IMR-90 (cell line): Measurements from ENCODE around the gene TGFB2. TPM values are rescaled to one million over a fixed set of nuclear protein-coding genes. Genes with fewer than 3 reads are reported as not detected.
A peak's percentile ranks its signal among the peaks of the same experiment; 100 is the strongest.

Source experiments
- ATAC-seq: fragments of 200-7000 bp; cut with Tn5 transposase; 2 replicates; pipeline ENCODE4 v1.9.1; 2020; ENCODE audit warnings: low read depth, mild to moderate bottlenecking, moderate library complexity
- BruUV-seq: library from RNA; stranded (reverse); fragments of 400-500 nt; replicated peaks from 2 replicates; lab custom pipeline; 2021; lab: Mats Ljungman, UMichigan
- CTCF ChIA-PET: fragments of 300-600 bp; formaldehyde crosslinking; extraction: SDS; loops from one replicate; lab custom pipeline; 2021; ENCODE audit warnings: antibody characterized with exemption; lab: Yijun Ruan, JAX
- POLR2A ChIA-PET: fragments of 300-600 bp; sonication (Branson Sonifier 250); formaldehyde crosslinking; loops from one replicate; lab custom pipeline; 2022; ENCODE audit warnings: antibody characterized with exemption; ENCODE audit not compliant: unreplicated experiment; lab: Charles Lee
- DNase-seq: peaks from one replicate; pipeline ENCODE4 v3.0.0; 2013
- H2AFZ ChIP-seq: replicated peaks from 2 replicates; pipeline ENCODE3; 2013; ENCODE audit warnings: low read length, mild to moderate bottlenecking; ENCODE audit not compliant: poor library complexity
- H2AK5ac ChIP-seq: 2 replicates; pipeline ENCODE4 v1.6.1; 2013; ENCODE audit warnings: low read depth, low read length, inconsistent platforms
- H2AK9ac ChIP-seq: replicated peaks from 2 replicates; pipeline ENCODE3; 2013; ENCODE audit warnings: mild to moderate bottlenecking, low read depth, low read length, moderate library complexity; ENCODE audit not compliant: poor library complexity
- H2BK120ac ChIP-seq: 2 replicates; pipeline ENCODE4 v1.6.1; 2013; ENCODE audit warnings: low read depth, low read length, inconsistent platforms
- H2BK15ac ChIP-seq: 3 replicates; pipeline ENCODE4 v1.6.1; 2013; ENCODE audit warnings: low read depth, low read length, inconsistent platforms
- H2BK20ac ChIP-seq: 2 replicates; pipeline ENCODE4 v1.6.1; 2013; ENCODE audit warnings: low read depth, mild to moderate bottlenecking, inconsistent platforms, low read length, moderate library complexity
- H2BK5ac ChIP-seq: 2 replicates; pipeline ENCODE4 v1.6.1; 2013; ENCODE audit warnings: mild to moderate bottlenecking, low read depth, low read length, inconsistent platforms; ENCODE audit not compliant: poor library complexity, severe bottlenecking
- H3K14ac ChIP-seq: replicated peaks from 2 replicates; pipeline ENCODE4 v1.6.1; 2013; ENCODE audit warnings: low read depth, low read length, inconsistent platforms
- H3K18ac ChIP-seq: 2 replicates; pipeline ENCODE4 v1.6.1; 2013; ENCODE audit warnings: low read depth, low read length, control low read depth
- H3K23ac ChIP-seq: 2 replicates; pipeline ENCODE4 v1.6.1; 2013; ENCODE audit warnings: low read depth, low read length, inconsistent platforms
- H3K27ac ChIP-seq: 2 replicates; pipeline ENCODE4 v1.5.1; 2013; ENCODE audit warnings: mild to moderate bottlenecking, control low read depth, low read length; ENCODE audit not compliant: insufficient read depth
- H3K27me3 ChIP-seq: 2 replicates; pipeline ENCODE4 v1.6.1; 2013; ENCODE audit warnings: low read length; ENCODE audit not compliant: control insufficient read depth, insufficient read depth
- H3K36me3 ChIP-seq: 2 replicates; pipeline ENCODE4 v1.6.1; 2013; ENCODE audit warnings: low read length, mixed read lengths; ENCODE audit not compliant: control insufficient read depth, insufficient read depth
- H3K4ac ChIP-seq: 2 replicates; pipeline ENCODE4 v1.6.1; 2013; ENCODE audit warnings: low read depth, low read length, inconsistent platforms
- H3K4me1 ChIP-seq: 2 replicates; pipeline ENCODE4 v1.6.1; 2013; ENCODE audit warnings: low read length, mixed read lengths; ENCODE audit not compliant: control insufficient read depth, insufficient read depth
- H3K4me2 ChIP-seq: 2 replicates; pipeline ENCODE4 v1.6.1; 2013; ENCODE audit warnings: low read depth, mild to moderate bottlenecking, control low read depth, low read length, moderate library complexity
- H3K4me3 ChIP-seq: 2 replicates; pipeline ENCODE4 v1.5.1; 2013; ENCODE audit warnings: low read depth, mild to moderate bottlenecking, control low read depth, low read length, moderate library complexity; ENCODE audit not compliant: insufficient read depth
- H3K56ac ChIP-seq: 2 replicates; pipeline ENCODE4 v1.6.1; 2013; ENCODE audit warnings: low read length, inconsistent platforms; ENCODE audit not compliant: insufficient read depth; ENCODE audit errors: extremely low read depth
- H3K79me1 ChIP-seq, 2 experiments: 2 replicates each; pipeline ENCODE4 v1.6.1; 2013; ENCODE audit warnings: low read length in 2 of 2, inconsistent platforms in 1 of 2, low read depth in 1 of 2
- H3K9ac ChIP-seq: 2 replicates; pipeline ENCODE4 v1.6.1; 2013; ENCODE audit warnings: low read depth, low read length, control low read depth
- H3K9me1 ChIP-seq: 2 replicates; pipeline ENCODE4 v1.6.1; 2013; ENCODE audit warnings: low read length, inconsistent platforms; ENCODE audit not compliant: insufficient read depth
- H3K9me3 ChIP-seq: 2 replicates; pipeline ENCODE4 v1.6.1; 2013; ENCODE audit warnings: low read length; ENCODE audit not compliant: control insufficient read depth, insufficient read depth
- H4K20me1 ChIP-seq: 2 replicates; pipeline ENCODE4 v1.6.1; 2013; ENCODE audit warnings: low read length, inconsistent platforms; ENCODE audit not compliant: insufficient read depth
- H4K5ac ChIP-seq: 2 replicates; pipeline ENCODE4 v1.6.1; 2013; ENCODE audit warnings: mild to moderate bottlenecking, low read depth, low read length, control low read depth
- H4K8ac ChIP-seq, 2 experiments: 2 replicates each; pipeline ENCODE4 v1.6.1; 2013; ENCODE audit warnings: low read depth in 2 of 2, low read length in 2 of 2, control low read depth in 1 of 2, inconsistent platforms in 1 of 2
- H4K91ac ChIP-seq: 2 replicates; pipeline ENCODE4 v1.6.1; 2013; ENCODE audit warnings: low read depth, low read length, inconsistent platforms; ENCODE audit not compliant: insufficient read depth
- CEBPB ChIP-seq: IDR thresholded peaks from 2 replicates; pipeline ENCODE4 v1.6.1; 2012; ENCODE audit warnings: low read depth, low read length, improper control_type of control experiment
- WGBS, 2 experiments: methylation state at CpG; one replicate each; pipeline versions ENCODE4 v1.1.5 to v1.1.7; 2013; ENCODE audit warnings: missing lambda C conversion rate in 2 of 2; ENCODE audit not compliant: insufficient read length in 1 of 2; ENCODE audit errors: extremely low coverage in 2 of 2; 5-methylcytosine and 5-hydroxymethylcytosine counted together
- dilution Hi-C: fragments of 300-500 bp; cut with HindIII; formaldehyde crosslinking; loops from one replicate; pipeline ENCODE4 v1.14.3; 2018; ENCODE audit warnings: low sequenced_read_pairs; ENCODE audit not compliant: unreplicated experiment
- in situ Hi-C: fragments of 300-500 bp; cut with MboI; formaldehyde crosslinking; loops from 3 replicates; pipeline ENCODE4 v1.14.3; 2019; ENCODE audit warnings: low sequenced_read_pairs, inconsistent platforms, mixed read lengths
- intact Hi-C: fragments of 100-400 bp; cut with micrococcal nuclease; formaldehyde crosslinking; loops from 2 replicates; pipeline ENCODE4 v1.10.0; 2022
- polyA plus RNA-seq, 3 experiments: library from polyadenylated mRNA; depleted of rRNA; stranded (reverse); fragments of >200 nt; gene quantifications; 2 replicates each; pipeline ENCODE4 v1.2.3, GENCODE V29; 2012; ENCODE audit warnings: low replicate concordance in 1 of 3
- total RNA-seq: library from RNA; depleted of rRNA; stranded (reverse); fragments of >200 nt; gene quantifications from 2 replicates; pipeline ENCODE4 v1.2.3, GENCODE V29; 2012
- TF ChIP-seq, protein P1 (sequence below): fragments of 150-350 bp; IDR thresholded peaks from 2 replicates; pipeline ENCODE4 v1.6.1; 2017; ENCODE audit warnings: mild to moderate bottlenecking, antibody characterized with exemption, low read length, low read depth

TGFB2 gene
- total and polyA plus RNA-seq, 2 of the 4 experiments (the other 2 are of a cell fraction), result 3.7 to 3.8 TPM

GRCh38 chr1:218371927-218372672 is 27.0 kb downstream of the TGFB2 start:
- Histone ChIP-seq H4K91ac (peak overlapping the region; percentile 44), H3K9ac (no peak overlapping the region), H3K4me3 (no peak overlapping the region), H2BK5ac (no peak overlapping the region), H2BK20ac (peak overlapping the region; percentile 22), H2AFZ (no peak overlapping the region), H3K9me3 (no peaks in the 10 kb centered on the region), H3K4ac (peak overlapping the region; percentile 55; the same call in 1 of the 2 replicates), H2BK120ac (peak overlapping the region; percentile 23), H3K27ac (peak overlapping the region; percentile 22; the same call in 1 of the 2 replicates), H3K4me2 (no peak overlapping the region), H3K27me3 (no peaks in the 10 kb centered on the region), H2AK5ac (peak overlapping the region; percentile 29; the same call in 1 of the 2 replicates), H3K79me1 (peaks cover 15 to 16% of the 10 kb centered on the region in 2 experiments; a peak in 3 of 4 replicates), H2AK9ac (no peak overlapping the region), H2BK15ac (peak overlapping the region; percentile 36; the same call in 1 of the 3 replicates), H4K20me1 (peaks cover 4% of the 10 kb centered on the region), H4K8ac (peak overlapping the region; percentile 26 to 57; a peak in 3 of 4 replicates), H3K9me1 (peaks cover 15% of the 10 kb centered on the region), H3K18ac (peak overlapping the region; percentile 79), H3K56ac (no peak overlapping the region), H3K36me3 (no peaks in the 10 kb centered on the region), H3K14ac (peak overlapping the region; percentile 25; the same call in 1 of the 2 replicates), H3K23ac (no peak overlapping the region), H4K5ac (peak overlapping the region; percentile 64), H3K4me1 (peaks cover 31% of the 10 kb centered on the region)
- TF ChIP-seq CEBPB, result peak; percentile 56
- TF ChIP-seq, protein P1, sequence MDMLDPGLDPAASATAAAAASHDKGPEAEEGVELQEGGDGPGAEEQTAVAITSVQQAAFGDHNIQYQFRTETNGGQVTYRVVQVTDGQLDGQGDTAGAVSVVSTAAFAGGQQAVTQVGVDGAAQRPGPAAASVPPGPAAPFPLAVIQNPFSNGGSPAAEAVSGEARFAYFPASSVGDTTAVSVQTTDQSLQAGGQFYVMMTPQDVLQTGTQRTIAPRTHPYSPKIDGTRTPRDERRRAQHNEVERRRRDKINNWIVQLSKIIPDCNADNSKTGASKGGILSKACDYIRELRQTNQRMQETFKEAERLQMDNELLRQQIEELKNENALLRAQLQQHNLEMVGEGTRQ, result no peak
- intact Hi-C loops, result loop anchor here (5.0 kb wide), 2 partner anchors 90 to 165 kb away; no protein-coding TSS in a partner anchor
- ChIA-PET CTCF (interaction anchor here (0.6 to 0.9 kb wide), 3 partner anchors 8 to 547 kb away, joined by 3 to 4 read pairs (median 3); no protein-coding TSS in a partner anchor), POLR2A (interaction anchor here (0.8 kb wide), 1 partner anchor 24 kb away, joined by 3 read pairs; no protein-coding TSS in a partner anchor)
- no CpG with 5 or more reads among the region's 8 CpGs for WGBS, 2 experiments
- DNase-seq, result peak; percentile 59
- no TSS peak for BruUV-seq
- in situ Hi-C loops, result no loop called here
- dilution Hi-C loops, result no loop called here
- ATAC-seq, result no peak
